ENCODE results near the gene MT3. TPM values are rescaled to one million over a fixed set of nuclear protein-coding genes. Genes with fewer than 3 reads are reported as not detected.

Gene MT3
- total RNA-seq, 4 donors from 2014 or later: 4.2 TPM; not detected in 3

DNA sequence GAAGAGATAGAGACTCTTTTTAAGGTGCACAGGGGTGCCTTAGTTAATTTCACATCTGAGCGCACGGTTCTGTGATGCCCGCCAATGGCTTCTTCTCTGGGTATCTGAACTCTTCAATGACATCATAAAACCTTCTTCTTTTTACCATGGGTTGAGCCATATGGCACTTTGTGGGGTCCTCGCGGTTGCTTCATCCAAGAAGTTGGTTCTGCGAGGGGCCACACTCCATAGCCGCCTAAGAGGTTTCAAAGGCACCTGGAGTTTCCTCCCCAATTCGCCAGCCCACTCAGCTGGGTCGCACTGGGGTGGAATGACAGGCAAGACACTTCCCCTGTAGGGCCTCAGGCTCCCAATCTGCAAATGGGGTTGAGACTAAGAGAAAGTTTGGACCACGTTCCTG is 34.9 kb upstream of the MT3 start:
- Histone ChIP-seq H3K27ac (no peak overlapping the region), H3K4me3 (no peak overlapping the region), H3K27me3 (no peaks in the 10 kb centered on the region), H3K4me1 (peaks cover 0 to 10% (median 2%) of the 10 kb centered on the region in 4 donors), H3K36me3 (no peaks in the 10 kb centered on the region), H3K9me3 (no peaks in the 10 kb centered on the region)
- no peak for DNase-seq
- in situ Hi-C loops (cut with MboI; ENCODE audit: low pct_ligation_motif_present in 1 of 4, low pct_unique_long_range_greater_than_20kb in 1 of 4, low sequenced_read_pairs in 3 of 4) (no loop called here), intact Hi-C loops (cut with DNase I; ENCODE audit: low total_unique reads) (no loop called here)
- no peak for TF ChIP-seq POLR2AphosphoS5 (IDR thresholded peaks at IDR 0.05)
- no peak for TF ChIP-seq POLR2A (IDR thresholded peaks at IDR 0.05)
- no peak for TF ChIP-seq EP300 (IDR thresholded peaks at IDR 0.05; ENCODE audit: low read depth)
- TF ChIP-seq, protein P1, sequence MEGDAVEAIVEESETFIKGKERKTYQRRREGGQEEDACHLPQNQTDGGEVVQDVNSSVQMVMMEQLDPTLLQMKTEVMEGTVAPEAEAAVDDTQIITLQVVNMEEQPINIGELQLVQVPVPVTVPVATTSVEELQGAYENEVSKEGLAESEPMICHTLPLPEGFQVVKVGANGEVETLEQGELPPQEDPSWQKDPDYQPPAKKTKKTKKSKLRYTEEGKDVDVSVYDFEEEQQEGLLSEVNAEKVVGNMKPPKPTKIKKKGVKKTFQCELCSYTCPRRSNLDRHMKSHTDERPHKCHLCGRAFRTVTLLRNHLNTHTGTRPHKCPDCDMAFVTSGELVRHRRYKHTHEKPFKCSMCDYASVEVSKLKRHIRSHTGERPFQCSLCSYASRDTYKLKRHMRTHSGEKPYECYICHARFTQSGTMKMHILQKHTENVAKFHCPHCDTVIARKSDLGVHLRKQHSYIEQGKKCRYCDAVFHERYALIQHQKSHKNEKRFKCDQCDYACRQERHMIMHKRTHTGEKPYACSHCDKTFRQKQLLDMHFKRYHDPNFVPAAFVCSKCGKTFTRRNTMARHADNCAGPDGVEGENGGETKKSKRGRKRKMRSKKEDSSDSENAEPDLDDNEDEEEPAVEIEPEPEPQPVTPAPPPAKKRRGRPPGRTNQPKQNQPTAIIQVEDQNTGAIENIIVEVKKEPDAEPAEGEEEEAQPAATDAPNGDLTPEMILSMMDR (IDR thresholded peaks at IDR 0.05): no peak
- WGBS, 2 donors (ENCODE audit: low coverage in 1 of 2): 86 to 95% methylated on average over 8 to 10 of the region's 10 CpGs

GRCh38 chr16:56558024-56558747 is 31.1 kb upstream of the MT3 start:
- in situ Hi-C loops (cut with MboI; ENCODE audit: low pct_ligation_motif_present in 1 of 4, low pct_unique_long_range_greater_than_20kb in 1 of 4, low sequenced_read_pairs in 3 of 4): no loop called here
- H3K27ac ChIP-seq: no peak overlapping the region
- H3K4me3 ChIP-seq: no peak overlapping the region
- intact Hi-C loops (cut with DNase I; ENCODE audit: low total_unique reads): no loop called here
- TF ChIP-seq POLR2A (IDR thresholded peaks at IDR 0.05): no peak
- no peak for TF ChIP-seq EP300 (IDR thresholded peaks at IDR 0.05; ENCODE audit: low read depth)
- no peak for TF ChIP-seq POLR2AphosphoS5 (IDR thresholded peaks at IDR 0.05)
- TF ChIP-seq, protein P1 (IDR thresholded peaks at IDR 0.05): no peak
- no peaks in the 10 kb centered on the region for H3K27me3 ChIP-seq
- 42 to 47% methylated on average over 2 to 8 of the region's 8 CpGs for WGBS, 2 donors (ENCODE audit: low coverage in 1 of 2)
- DNase-seq: no peak
- H3K36me3 ChIP-seq: no peaks in the 10 kb centered on the region
- no peaks in the 10 kb centered on the region for H3K9me3 ChIP-seq
- no peaks in the 10 kb centered on the region for H3K4me1 ChIP-seq

GRCh38 chr16:56559109-56559508 is 30.2 kb upstream of the MT3 start:
- H3K4me1 ChIP-seq: no peaks in the 10 kb centered on the region
- H3K27ac ChIP-seq: no peak overlapping the region
- intact Hi-C loops (cut with DNase I; ENCODE audit: low total_unique reads): no loop called here
- 75 to 90% methylated on average over 4 of the region's 4 CpGs for WGBS, 2 donors (ENCODE audit: low coverage in 1 of 2)
- no peaks in the 10 kb centered on the region for H3K36me3 ChIP-seq
- H3K27me3 ChIP-seq: no peaks in the 10 kb centered on the region
- in situ Hi-C loops (cut with MboI; ENCODE audit: low pct_ligation_motif_present in 1 of 4, low pct_unique_long_range_greater_than_20kb in 1 of 4, low sequenced_read_pairs in 3 of 4): no loop called here
- H3K4me3 ChIP-seq: no peak overlapping the region
- DNase-seq: no peak
- no peaks in the 10 kb centered on the region for H3K9me3 ChIP-seq
- no peak for TF ChIP-seq POLR2AphosphoS5 (IDR thresholded peaks at IDR 0.05)
- no peak for TF ChIP-seq POLR2A (IDR thresholded peaks at IDR 0.05)
- no peak for TF ChIP-seq EP300 (IDR thresholded peaks at IDR 0.05; ENCODE audit: low read depth)
- TF ChIP-seq, protein P1 (IDR thresholded peaks at IDR 0.05): no peak

- no peak for DNase-seq
Measured at GRCh38 chr16:56560447-56560846, 28.9 kb upstream of the MT3 start.

More at GRCh38 chr16:56560447-56560846, 28.9 kb upstream of the MT3 start:
- no peak overlapping the region for H3K4me3 ChIP-seq
- H3K9me3 ChIP-seq: no peaks in the 10 kb centered on the region
- in situ Hi-C loops (cut with MboI; ENCODE audit: low pct_ligation_motif_present in 1 of 4, low pct_unique_long_range_greater_than_20kb in 1 of 4, low sequenced_read_pairs in 3 of 4): no loop called here
- H3K4me1 ChIP-seq: no peaks in the 10 kb centered on the region
- intact Hi-C loops (cut with DNase I; ENCODE audit: low total_unique reads): no loop called here
- H3K27ac ChIP-seq: no peak overlapping the region
- TF ChIP-seq EP300 (IDR thresholded peaks at IDR 0.05; ENCODE audit: low read depth): no peak
- TF ChIP-seq, protein P1 (IDR thresholded peaks at IDR 0.05): no peak
- no peak for TF ChIP-seq POLR2AphosphoS5 (IDR thresholded peaks at IDR 0.05)
- no peak for TF ChIP-seq POLR2A (IDR thresholded peaks at IDR 0.05)
- no peaks in the 10 kb centered on the region for H3K27me3 ChIP-seq
- H3K36me3 ChIP-seq: no peaks in the 10 kb centered on the region
- 33 to 54% methylated on average over 1 of the region's 1 CpG for WGBS, 2 donors (ENCODE audit: low coverage in 1 of 2)
